GM12878 (cell line): ENCODE measurements around the gene TBC1D24. TPM values are rescaled to one million over a fixed set of nuclear protein-coding genes. Genes with fewer than 3 reads are reported as not detected.

ENCODE experiments used
- ATAC-seq: fragments of 200-7000 bp; cut with Tn5 transposase; 3 replicates; pipeline ENCODE4 v1.9.1; 2020; ENCODE audit warnings: mild to moderate bottlenecking, moderate library complexity
- BruUV-seq: library from RNA; stranded (reverse); fragments of 400-500 nt; replicated peaks from 2 replicates; lab custom pipeline; 2021; lab: Mats Ljungman, UMichigan
- CTCF ChIA-PET: fragments of 300-600 bp; sonication (Branson Sonifier 250); formaldehyde crosslinking; extraction: SDS; loops from one replicate; lab custom pipeline; 2021; ENCODE audit warnings: inconsistent platforms; lab: Yijun Ruan, JAX
- POLR2A ChIA-PET: fragments of 350-600 bp; formaldehyde crosslinking; extraction: SDS; loops from one replicate; lab custom pipeline; 2021; ENCODE audit warnings: inconsistent platforms; lab: Charles Lee
- RAD21 ChIA-PET: fragments of 300-600 bp; sonication (Branson Sonifier 250); formaldehyde crosslinking; loops from one replicate; lab custom pipeline; 2023; ENCODE audit warnings: antibody characterized with exemption; ENCODE audit not compliant: unreplicated experiment; lab: Charles Lee
- SMC1A ChIA-PET: fragments of 300-600 bp; sonication (Branson Sonifier 250); formaldehyde crosslinking; loops from one replicate; lab custom pipeline; 2023; ENCODE audit not compliant: unreplicated experiment, uncharacterized antibody; lab: Charles Lee
- DNase-seq: peaks from one replicate; pipeline ENCODE4 v3.0.0-alpha.2; 2011; ENCODE audit warnings: low read depth, low spot score
- FAIRE-seq: peaks from 3 replicates; lab custom pipeline; 2011; peaks lifted over from hg19 to GRCh38; lab: Jason Lieb, UNC
- H2AFZ ChIP-seq: 2 replicates; pipeline ENCODE4 v1.6.0; 2011; ENCODE audit warnings: low read depth, low read length, control low read depth; ENCODE audit not compliant: control insufficient read depth
- H3K27ac ChIP-seq: 2 replicates; pipeline ENCODE4 v1.5.1; 2011; ENCODE audit warnings: control low read depth; ENCODE audit not compliant: control insufficient read depth, insufficient read depth
- H3K27me3 ChIP-seq, 2 experiments: replicated peaks in 1 of 2; 2 replicates each; pipeline versions ENCODE4 v1.6.0 to v1.6.1; 2011; ENCODE audit warnings: low read length in 1 of 2; ENCODE audit not compliant: control insufficient read depth in 2 of 2, insufficient read depth in 2 of 2
- H3K36me3 ChIP-seq, 2 experiments: 2 replicates each; pipeline ENCODE4 v1.5.1; 2011; ENCODE audit warnings: low read length in 1 of 2; ENCODE audit not compliant: control insufficient read depth in 2 of 2, insufficient read depth in 2 of 2
- H3K4me1 ChIP-seq: 2 replicates; pipeline ENCODE4 v1.6.1; 2011; ENCODE audit warnings: mild to moderate bottlenecking, low read length, moderate library complexity, mixed read lengths; ENCODE audit not compliant: control insufficient read depth, insufficient read depth
- H3K4me2 ChIP-seq: 2 replicates; pipeline ENCODE4 v1.6.0; 2011; ENCODE audit warnings: control low read depth; ENCODE audit not compliant: control insufficient read depth, insufficient read depth
- H3K4me3 ChIP-seq: fragments of 200-600 bp; sonication (generic); 2 replicates; pipeline ENCODE4 v1.5.1; 2016
- H3K79me2 ChIP-seq: 2 replicates; pipeline ENCODE4 v1.6.0; 2011; ENCODE audit warnings: low read length; ENCODE audit not compliant: control insufficient read depth, insufficient read depth
- H3K9ac ChIP-seq: 2 replicates; pipeline ENCODE4 v1.8.0; 2011; ENCODE audit warnings: low read length, control low read depth, mixed read lengths; ENCODE audit not compliant: control insufficient read depth, insufficient read depth
- H3K9me3 ChIP-seq: replicated peaks from 3 replicates; pipeline ENCODE4 v1.5.1; 2011; ENCODE audit warnings: mild to moderate bottlenecking, low read length; ENCODE audit not compliant: control insufficient read depth, insufficient read depth
- H4K20me1 ChIP-seq: 2 replicates; pipeline ENCODE4 v1.6.0; 2011; ENCODE audit not compliant: control insufficient read depth, insufficient read depth
- ATF3 ChIP-seq: IDR thresholded peaks from 2 replicates; pipeline ENCODE4 v1.6.1; 2011; ENCODE audit warnings: low read depth, mild to moderate bottlenecking, low read length, moderate library complexity, borderline replicate concordance; ENCODE audit errors: extremely low read depth
- ATF7 ChIP-seq: fragments of 450-650 bp; IDR thresholded peaks from 2 replicates; pipeline ENCODE4 v1.6.1; 2016; ENCODE audit warnings: low read depth, mild to moderate bottlenecking
- CEBPZ ChIP-seq: fragments of 150-350 bp; IDR thresholded peaks from 2 replicates; pipeline ENCODE4 v1.6.1; 2016; ENCODE audit warnings: low read depth, low read length
- NFIC ChIP-seq: IDR thresholded peaks from 2 replicates; pipeline ENCODE4 v1.6.1; 2012; ENCODE audit warnings: low read depth, mild to moderate bottlenecking, inconsistent platforms, low read length, moderate library complexity
- NRF1 ChIP-seq: conservative IDR thresholded peaks from 2 replicates; pipeline ENCODE4 v1.6.1; 2011; ENCODE audit warnings: mild to moderate bottlenecking, low read depth, low read length, improper control_type of control experiment
- PRDM15 ChIP-seq: fragments of 450-650 bp; formaldehyde crosslinking; IDR thresholded peaks from 2 replicates; pipeline ENCODE4 v1.4.0; 2020; ENCODE audit warnings: mild to moderate bottlenecking, moderate library complexity
- REST ChIP-seq: IDR thresholded peaks from 2 replicates; pipeline ENCODE4 v1.6.1; 2012; ENCODE audit warnings: mild to moderate bottlenecking, low read depth, low read length
- RUNX3 ChIP-seq: IDR thresholded peaks from 2 replicates; pipeline ENCODE4 v1.6.1; 2012; ENCODE audit warnings: low read length, inconsistent platforms
- SMAD1 ChIP-seq: fragments of 450-650 bp; IDR thresholded peaks from 2 replicates; pipeline ENCODE4 v1.6.1; 2018; ENCODE audit warnings: mild to moderate bottlenecking, low read depth; ENCODE audit not compliant: partially characterized antibody
- SPI1 ChIP-seq: IDR thresholded peaks from 2 replicates; pipeline ENCODE4 v1.6.1; 2011; ENCODE audit warnings: low read depth, mild to moderate bottlenecking, low read length, moderate library complexity, borderline replicate concordance; ENCODE audit not compliant: insufficient read depth
- TAF1 ChIP-seq: IDR thresholded peaks from 2 replicates; pipeline ENCODE4 v1.6.1; 2011; ENCODE audit warnings: mild to moderate bottlenecking, low read depth, low read length, borderline replicate concordance
- YY1 ChIP-seq: IDR thresholded peaks from 2 replicates; pipeline ENCODE4 v1.6.1; 2011; ENCODE audit warnings: low read depth, mild to moderate bottlenecking, low read length
- ZBED1 ChIP-seq: IDR thresholded peaks from 2 replicates; pipeline ENCODE4 v1.6.1; 2016; ENCODE audit warnings: borderline replicate concordance
- ZSCAN29 ChIP-seq: fragments of 450-650 bp; IDR thresholded peaks from 2 replicates; pipeline ENCODE4 v1.6.1; 2017; ENCODE audit warnings: mild to moderate bottlenecking, moderate library complexity
- WGBS: methylation state at CpG from one replicate; pipeline ENCODE4 v1.1.6; 2016; ENCODE audit warnings: low lambda C conversion rate; ENCODE audit not compliant: insufficient replicate concordance, insufficient coverage; ENCODE audit errors: missing lambda C conversion rate; 5-methylcytosine and 5-hydroxymethylcytosine counted together
- in situ Hi-C: fragments of 300-500 bp; cut with MboI; formaldehyde crosslinking; loops from 9 replicates; pipeline ENCODE4 v1.14.3; 2018; ENCODE audit warnings: mixed read lengths
- intact Hi-C: fragments of 100-400 bp; cut with micrococcal nuclease; formaldehyde crosslinking; loops from one replicate; pipeline ENCODE4 v1.14.2; 2022; ENCODE audit not compliant: unreplicated experiment
- polyA plus RNA-seq, 11 experiments: library from polyadenylated mRNA; depleted of rRNA in 4 of 11; unstranded in 6 of 11; stranded (reverse) in 5 of 11; fragments of >200 nt; fragmentation: Nextera tagmentation in 4 of 11; fragmentation: Illumina TruSeq in 1 of 11; extraction: Ambion mirVana in 4 of 11; extraction: Trizol in 1 of 11; gene quantifications; 1 replicate in 1 of 11; 2 replicates in 10 of 11; pipeline versions ENCODE4 v1.2.1 to v1.2.3, GENCODE V29; 2011 to 2016; ENCODE audit warnings: inconsistent platforms in 2 of 11, missing spikeins in 2 of 11, low read depth in 1 of 11
- total RNA-seq, 4 experiments: library from RNA; depleted of rRNA in 3 of 4; stranded (reverse); fragments of >200 nt in 3 of 4; fragmentation: Illumina TruSeq in 1 of 4; extraction: Trizol in 1 of 4; gene quantifications; 2 replicates each; pipeline versions ENCODE4 v1.2.1 to v1.2.3, GENCODE V29; 2013 to 2021

Gene TBC1D24
- total and polyA plus RNA-seq, 10 of the 15 experiments (the other 5 are each of a cell fraction or from before 2014, with no cell fraction given) = 1.1 to 9.6 (median 4.5) TPM

- POLR2A ChIA-PET = no interaction called here
- Histone ChIP-seq H3K36me3 (peaks cover 9 to 23% of the 10 kb centered on the region in 2 experiments; a peak in 3 of 4 replicates), H3K27me3 (no peaks in the 10 kb centered on the region), H4K20me1 (no peaks in the 10 kb centered on the region), H3K4me2 (no peak overlapping the region), H3K27ac (no peak overlapping the region), H3K4me1 (peaks cover 13% of the 10 kb centered on the region), H3K79me2 (no peaks in the 10 kb centered on the region), H3K9me3 (no peaks in the 10 kb centered on the region), H3K4me3 (no peak overlapping the region), H3K9ac (no peak overlapping the region), H2AFZ (no peak overlapping the region)
- CTCF ChIA-PET = no interaction called here
- 93% methylated on average over 24 of the region's 24 CpGs for WGBS
- SMC1A ChIA-PET = no interaction called here
- FAIRE-seq (no peak), ATAC-seq (no peak), DNase-seq (no peak)
- BruUV-seq = no TSS peak
- RAD21 ChIA-PET = no interaction called here
- in situ Hi-C loops (no loop called here), intact Hi-C loops (no loop called here)
- TF ChIP-seq ZSCAN29 (no peak), SPI1 (no peak), YY1 (no peak), RUNX3 (no peak), ATF7 (no peak), REST (no peak), CEBPZ (no peak), TAF1 (no peak), SMAD1 (no peak), ZBED1 (no peak), PRDM15 (CRISPR knock-in tag) (no peak), ATF3 (no peak), NFIC (no peak), NRF1 (no peak)
Measured at GRCh38 chr16:2527784-2528100, 52.8 kb downstream of the TBC1D24 start.
